ENCODE data around the gene TLE4.

- no peak for TF ChIP-seq POLR2A (IDR thresholded peaks at IDR 0.05; ENCODE audit: low read depth, low read length)
- no peak for TF ChIP-seq TAF1 (IDR thresholded peaks at IDR 0.05; ENCODE audit: low read depth, low read length)
- no peak for TF ChIP-seq POLR2AphosphoS5 (IDR thresholded peaks at IDR 0.05; ENCODE audit: low read depth, low read length)
Observed at GRCh38 chr9:79569814-79570447, 1.8 kb upstream of the TLE4 start.

Measured in GM12891 (cell line).